OCI-LY1 (cell line): ENCODE data around the gene MCF2L.

Experiments
- CTCF ChIP-seq: fragments of 200-600 bp; sonication (generic), shearing (Covaris generic); IDR thresholded peaks from 2 replicates; pipeline ENCODE4 v1.5.1; 2017; ENCODE audit warnings: mild to moderate bottlenecking, antibody characterized with exemption, low read length, moderate library complexity, mixed read lengths
- EZH2 ChIP-seq: fragments of 200-600 bp; sonication (generic), shearing (Covaris generic); IDR thresholded peaks from 2 replicates; pipeline ENCODE4 v1.8.0; 2017; ENCODE audit warnings: borderline replicate concordance, mixed run types, mild to moderate bottlenecking, antibody characterized with exemption, low read length, moderate library complexity, mixed read lengths

GRCh38 chr13:113075711-113076110 lies 106.7 kb downstream of the MCF2L start:
- TF ChIP-seq CTCF (no peak), EZH2 (no peak)
